Endothelial cell of umbilical vein (primary cell): Measurements from ENCODE around the gene MPIG6B. TPM values are rescaled to one million over a fixed set of nuclear protein-coding genes. Genes with fewer than 3 reads are reported as not detected.

ENCODE experiments used
- BruUV-seq: library from RNA; stranded (reverse); fragments of 400-500 nt; replicated peaks from 2 replicates; lab custom pipeline; 2021; lab: Mats Ljungman, UMichigan
- CTCF ChIA-PET: fragments of 300-600, 350-600 bp; sonication (Branson Sonifier 250); formaldehyde crosslinking; loops from one replicate; lab custom pipeline; 2021; ENCODE audit warnings: antibody characterized with exemption, inconsistent platforms; lab: Charles Lee
- POLR2A ChIA-PET: fragments of 300-600, 350-600 bp; sonication (Branson Sonifier 250); formaldehyde crosslinking; loops from one replicate; lab custom pipeline; 2021; ENCODE audit warnings: antibody characterized with exemption, inconsistent platforms; lab: Charles Lee
- DNase-seq: peaks from one replicate; pipeline ENCODE4 v3.0.0-alpha.2; 2011; ENCODE audit warnings: low read depth, low spot score
- FAIRE-seq: peaks from 2 replicates; lab custom pipeline; 2011; peaks lifted over from hg19 to GRCh38; lab: Jason Lieb, UNC
- H2AFZ ChIP-seq: 2 replicates; pipeline ENCODE4 v1.6.0; 2012; ENCODE audit warnings: low read depth, low read length, control low read depth, inconsistent platforms
- H3K27ac ChIP-seq: 2 replicates; pipeline ENCODE4 v1.5.1; 2011; ENCODE audit warnings: low read depth, mild to moderate bottlenecking, control low read depth, low read length, moderate library complexity; ENCODE audit not compliant: insufficient read depth
- H3K27me3 ChIP-seq, 2 experiments: 2 replicates each; pipeline versions ENCODE4 v1.6.0 to v1.6.1; 2011; ENCODE audit warnings: low read length in 2 of 2, mixed read lengths in 1 of 2; ENCODE audit not compliant: control insufficient read depth in 2 of 2, insufficient read depth in 2 of 2
- H3K36me3 ChIP-seq, 2 experiments: 2 replicates in 1 of 2; 3 replicates in 1 of 2; pipeline ENCODE4 v1.5.1; 2011; ENCODE audit warnings: low read length in 2 of 2, mild to moderate bottlenecking in 1 of 2, moderate library complexity in 1 of 2; ENCODE audit not compliant: control insufficient read depth in 2 of 2, insufficient read depth in 2 of 2; ENCODE audit errors: extremely low read depth in 1 of 2
- H3K4me1 ChIP-seq: 3 replicates; pipeline ENCODE4 v1.5.1; 2011; ENCODE audit warnings: mild to moderate bottlenecking, low read length; ENCODE audit not compliant: control insufficient read depth, insufficient read depth; ENCODE audit errors: extremely low read depth
- H3K4me2 ChIP-seq: 2 replicates; pipeline ENCODE4 v1.6.1; 2011; ENCODE audit warnings: low read length, control low read depth, mixed read lengths; ENCODE audit not compliant: insufficient read depth
- H3K4me3 ChIP-seq, 3 experiments: fragments of 200-600 bp in 1 of 3; sonication (generic), shearing (Covaris generic) in 1 of 3; replicated peaks in 1 of 3; 2 replicates each; pipeline ENCODE4 v1.5.1; 2011 to 2016; ENCODE audit warnings: control low read depth in 3 of 3, low read length in 3 of 3, mild to moderate bottlenecking in 2 of 3, inconsistent platforms in 1 of 3, low read depth in 1 of 3, moderate library complexity in 1 of 3; ENCODE audit not compliant: insufficient read depth in 1 of 3
- H3K79me2 ChIP-seq: 2 replicates; pipeline ENCODE4 v1.6.0; 2012; ENCODE audit warnings: low read length, inconsistent platforms; ENCODE audit not compliant: control insufficient read depth, insufficient read depth
- H3K9ac ChIP-seq: replicated peaks from 2 replicates; pipeline ENCODE3; 2011; ENCODE audit warnings: low read length, control low read depth; ENCODE audit not compliant: insufficient read depth; ENCODE audit errors: extremely low read depth
- H3K9me1 ChIP-seq: replicated peaks from 3 replicates; pipeline ENCODE4 v1.6.0; 2011; ENCODE audit warnings: mild to moderate bottlenecking, low read length; ENCODE audit not compliant: control insufficient read depth, insufficient read depth; ENCODE audit errors: extremely low read depth
- H3K9me3 ChIP-seq: replicated peaks from 2 replicates; pipeline ENCODE4 v1.5.1; 2012; ENCODE audit warnings: low read length, inconsistent platforms; ENCODE audit not compliant: control insufficient read depth, insufficient read depth
- H4K20me1 ChIP-seq: replicated peaks from 2 replicates; pipeline ENCODE3; 2011; ENCODE audit warnings: mild to moderate bottlenecking, low read length; ENCODE audit not compliant: control insufficient read depth, insufficient read depth; ENCODE audit errors: extremely low read depth
- CTCF ChIP-seq, 2 donors: IDR thresholded peaks; 1 replicate in 1 of 2; 2 replicates in 1 of 2; pipeline ENCODE4 v1.5.1; 2011; ENCODE audit warnings: low read length in 2 of 2, mild to moderate bottlenecking in 2 of 2, moderate library complexity in 2 of 2, control low read depth in 1 of 2, inconsistent platforms in 1 of 2, low read depth in 1 of 2; ENCODE audit not compliant: insufficient read depth in 1 of 2; ENCODE audit errors: extremely low read depth in 1 of 2
- EZH2 ChIP-seq: IDR thresholded peaks from 2 replicates; pipeline ENCODE4 v1.6.1; 2012; ENCODE audit warnings: borderline replicate concordance, low read depth, mild to moderate bottlenecking, moderate library complexity, low read length, inconsistent platforms; ENCODE audit not compliant: severe bottlenecking
- FOS ChIP-seq: IDR thresholded peaks from 2 replicates; pipeline ENCODE4 v1.6.1; 2011; ENCODE audit warnings: mild to moderate bottlenecking, low read length, moderate library complexity, borderline replicate concordance; ENCODE audit not compliant: insufficient read depth
- GATA2 ChIP-seq: IDR thresholded peaks from 2 replicates; pipeline ENCODE4 v1.7.0; 2011; ENCODE audit warnings: low read depth, mild to moderate bottlenecking, moderate library complexity, mixed read lengths, low read length; ENCODE audit not compliant: insufficient read length, insufficient read depth
- JUN ChIP-seq: IDR thresholded peaks from 2 replicates; pipeline ENCODE4 v1.6.1; 2011; ENCODE audit warnings: borderline replicate concordance, low read depth; ENCODE audit not compliant: insufficient read length, insufficient read depth
- MAX ChIP-seq: IDR thresholded peaks from 2 replicates; pipeline ENCODE4 v1.6.1; 2011; ENCODE audit not compliant: insufficient read depth, insufficient read length
- MYC ChIP-seq: IDR thresholded peaks from one replicate; pipeline ENCODE4 v1.6.1; 2011; ENCODE audit warnings: mild to moderate bottlenecking, low read depth, low read length
- POLR2A ChIP-seq: IDR thresholded peaks from 2 replicates; pipeline ENCODE4 v1.6.1; 2012; ENCODE audit warnings: low read depth, mild to moderate bottlenecking, control low read depth, low read length
- POLR2AphosphoS5 ChIP-seq: IDR thresholded peaks from 2 replicates; pipeline ENCODE4 v1.6.1; 2012; ENCODE audit warnings: low read depth, mild to moderate bottlenecking, control low read depth, low read length, moderate library complexity; ENCODE audit not compliant: insufficient read depth
- dilution Hi-C: fragments of 300-500 bp; cut with MboI; formaldehyde crosslinking; loops from one replicate; pipeline ENCODE4 v1.15.0; 2019; ENCODE audit warnings: low sequenced_read_pairs; ENCODE audit not compliant: extremely low pct_ligation_motif_present
- intact Hi-C: fragments of 100-400 bp; cut with micrococcal nuclease; formaldehyde crosslinking; loops from one replicate; pipeline ENCODE4 v1.10.0; 2022
- polyA plus RNA-seq, 4 experiments: library from polyadenylated mRNA; depleted of rRNA in 3 of 4; stranded (reverse) in 3 of 4; unstranded in 1 of 4; fragments of >200 nt; gene quantifications; 2 replicates each; pipeline versions ENCODE4 v1.2.1 to v1.2.3, GENCODE V29; 2011 to 2012; ENCODE audit warnings: missing spikeins in 1 of 4
- total RNA-seq: library from RNA; stranded (reverse); gene quantifications from 2 replicates; pipeline ENCODE4 v1.2.3, GENCODE V29; 2021

MPIG6B gene
- total and polyA plus RNA-seq, 2 donors (not counting 3 experiments of a cell fraction or from before 2014, with no cell fraction given): not detected

- H3K36me3 ChIP-seq: peaks cover 16 to 23% of the 10 kb centered on the region in 2 experiments
- no peak for FAIRE-seq
- H3K4me3 ChIP-seq: peak overlapping the region in 1 of 3 experiments; percentile 98
- peaks cover 41% of the 10 kb centered on the region for H3K79me2 ChIP-seq
- intact Hi-C loops: loop anchor here (1.0 to 10.0 kb wide), 2 partner anchors 94 to 189 kb away; partner anchors contain the start of genes ATP6V1G2, DDX39B, HSPA1B and NFKBIL1
- H3K9me3 ChIP-seq: no peaks in the 10 kb centered on the region
- DNase-seq: no peak
- peak overlapping the region; percentile 94 for H3K27ac ChIP-seq
- CTCF ChIA-PET: interaction anchor here (1.0 kb wide), 2 partner anchors 62 to 96 kb away, joined by 3 read pairs; partner anchors contain the start of gene VARS1
- H3K27me3 ChIP-seq: no peaks in the 10 kb centered on the region
- H3K4me2 ChIP-seq: peak overlapping the region; percentile 93
- H3K9ac ChIP-seq: peak overlapping the region; percentile 96
- TF ChIP-seq EZH2 (no peak), POLR2AphosphoS5 (no peak), MAX (no peak)
- dilution Hi-C loops: no loop called here
- no TSS peak for BruUV-seq
- H4K20me1 ChIP-seq: no peaks in the 10 kb centered on the region
- H3K9me1 ChIP-seq: no peaks in the 10 kb centered on the region
- no peak overlapping the region for H2AFZ ChIP-seq
- H3K4me1 ChIP-seq: peaks cover 37% of the 10 kb centered on the region
- POLR2A ChIA-PET: interaction anchor here (1.0 kb wide), 1 partner anchor 94 kb away, joined by 3 read pairs; the partner anchor contains the start of gene HSPA1B
Observed at GRCh38 chr6:31733734-31734133, 10.6 kb downstream of the MPIG6B start.

- H3K4me1 ChIP-seq: peaks cover 40% of the 10 kb centered on the region
- H3K4me3 ChIP-seq: peak overlapping the region; percentile 86 to 98 (median 96)
- intact Hi-C loops (loop anchor here (1.0 to 10.0 kb wide), 2 partner anchors 93 to 190 kb away; partner anchors contain the start of genes ATP6V1G2, DDX39B, HSPA1B and NFKBIL1), dilution Hi-C loops (no loop called here)
- FAIRE-seq (no peak), DNase-seq (no peak)
- H3K4me2 ChIP-seq: peak overlapping the region; percentile 93
- H3K9ac ChIP-seq: peak overlapping the region; percentile 96
- peak overlapping the region; percentile 94 for H3K27ac ChIP-seq
- no peak for TF ChIP-seq POLR2AphosphoS5
- no peak for TF ChIP-seq MAX
- no peak for TF ChIP-seq MYC
- no peak for TF ChIP-seq EZH2
- no peak for TF ChIP-seq POLR2A
- no peak for TF ChIP-seq JUN
- TF ChIP-seq GATA2: no peak
- no peak for TF ChIP-seq FOS
- TF ChIP-seq CTCF (IDR thresholded peaks at IDR 0.05; ENCODE audit: extremely low read depth in 1 of 2, insufficient read depth in 1 of 2, low read depth in 1 of 2, low read length in 2 of 2): no peak
- no TSS peak for BruUV-seq
- no peaks in the 10 kb centered on the region for H3K9me1 ChIP-seq
- no peak overlapping the region for H2AFZ ChIP-seq
- peaks cover 16 to 23% of the 10 kb centered on the region in 2 experiments for H3K36me3 ChIP-seq
- peaks cover 41% of the 10 kb centered on the region for H3K79me2 ChIP-seq
- H3K9me3 ChIP-seq: no peaks in the 10 kb centered on the region
- H3K27me3 ChIP-seq: no peaks in the 10 kb centered on the region
- POLR2A ChIA-PET: interaction anchor here (1.5 kb wide), 1 partner anchor 93 kb away, joined by 6 read pairs; the partner anchor contains the start of gene HSPA1B
- H4K20me1 ChIP-seq: no peaks in the 10 kb centered on the region
- CTCF ChIA-PET: interaction anchor here (1.5 kb wide), 1 partner anchor 9 kb away, joined by 3 read pairs; no protein-coding TSS in a partner anchor
Observed at GRCh38 chr6:31734247-31734820, 11.2 kb downstream of the MPIG6B start.
